ENCODE data around the gene TMEM108.

- TF ChIP-seq POLR2A (IDR thresholded peaks at IDR 0.05; ENCODE audit: low read depth, low read length), result no peak
- no peak for TF ChIP-seq PAX5 (IDR thresholded peaks at IDR 0.05; ENCODE audit: insufficient read depth, low read length, severe bottlenecking)
- TF ChIP-seq POLR2AphosphoS5 (IDR thresholded peaks at IDR 0.05; ENCODE audit: low read depth, low read length), result no peak
- TF ChIP-seq TAF1 (IDR thresholded peaks at IDR 0.05; ENCODE audit: low read depth, low read length), result no peak
- no peak for TF ChIP-seq SPI1 (IDR thresholded peaks at IDR 0.05; ENCODE audit: low read depth, low read length)
Observed at GRCh38 chr3:133246119-133246518, 207.9 kb downstream of the TMEM108 start.
